ENCODE measurements around the gene JDP2.

Gene JDP2

DNA sequence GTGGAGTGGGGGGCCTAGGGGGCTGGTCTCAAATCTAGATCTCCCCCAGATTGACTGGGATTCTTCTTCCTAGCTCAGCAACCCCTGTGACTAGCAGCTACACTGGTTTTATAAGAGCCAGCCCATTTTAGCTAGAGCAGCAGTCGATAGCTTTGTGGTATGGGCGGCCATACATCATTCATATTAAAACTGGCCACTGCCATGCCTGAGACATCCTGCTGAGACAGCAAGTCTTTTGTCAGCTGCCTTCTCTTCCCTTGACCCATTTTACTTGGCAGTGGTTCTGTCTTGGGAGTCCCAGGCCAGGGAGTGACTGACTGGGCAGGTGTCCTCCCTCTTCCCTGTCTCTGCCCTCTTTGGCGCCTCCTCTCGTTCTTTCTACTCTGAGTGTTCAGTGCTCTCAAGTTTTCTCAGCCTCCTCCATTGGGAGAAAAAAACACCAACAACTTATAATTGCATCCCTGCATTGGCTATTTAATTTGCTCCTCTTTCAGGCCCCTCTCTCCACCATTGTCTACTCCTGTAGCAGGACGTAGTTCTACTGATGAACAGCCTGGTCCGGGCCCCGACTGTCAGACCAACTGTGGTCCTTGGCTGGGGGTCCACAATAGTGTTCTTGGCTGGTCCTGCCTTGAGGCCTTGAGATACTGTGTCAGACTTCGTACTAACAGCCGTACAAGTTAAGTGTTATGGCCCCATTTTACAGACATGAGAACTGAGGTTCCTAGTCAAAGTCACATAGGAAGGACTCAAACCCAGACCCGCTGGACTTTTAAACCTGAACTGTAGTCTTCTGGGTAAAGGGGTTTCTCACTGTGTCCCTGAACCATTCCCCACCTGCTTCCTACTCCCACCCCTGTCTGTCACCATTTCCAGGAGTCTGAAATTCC, 18.3 kb upstream of the JDP2 start:
- DNase-seq (ENCODE audit: low spot score), result no peak

DNA sequence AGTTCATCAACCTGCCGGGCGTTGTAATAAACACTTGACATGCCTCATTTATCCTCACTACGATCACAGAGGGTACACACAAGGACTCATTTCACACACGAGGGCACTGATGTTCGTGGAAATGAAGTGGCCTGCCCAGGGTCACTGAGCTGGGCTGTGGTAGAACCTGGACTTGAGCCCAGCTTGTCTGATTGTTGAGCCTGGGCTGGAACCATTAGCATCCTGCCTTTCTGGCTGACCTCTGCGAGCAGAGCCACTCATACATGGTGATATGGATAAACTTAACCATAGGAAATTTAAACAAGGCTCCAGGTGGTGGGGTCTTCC, 16.6 kb upstream of the JDP2 start:
- no peak for DNase-seq (ENCODE audit: low spot score)

DNA sequence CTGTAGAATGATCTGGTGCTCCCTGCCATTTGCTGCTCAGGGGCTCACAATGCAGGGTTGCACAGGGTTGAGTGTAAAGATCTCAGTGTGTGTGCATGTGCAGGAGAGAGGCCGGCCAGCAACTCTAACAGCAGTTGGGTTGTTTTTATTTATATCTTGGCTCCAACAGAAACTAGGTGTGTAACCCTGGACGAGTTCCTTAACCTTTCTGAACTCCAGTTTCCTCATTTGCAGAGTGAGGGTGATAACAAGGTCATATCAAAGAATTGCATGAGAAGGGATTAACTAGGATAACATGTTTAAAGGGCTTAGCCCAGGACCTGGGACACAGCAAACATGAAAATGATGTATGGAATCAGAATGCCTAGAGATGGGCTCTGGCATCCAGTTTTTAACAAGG, 14.8 kb upstream of the JDP2 start:
- no peak for DNase-seq (ENCODE audit: low spot score)

DNA sequence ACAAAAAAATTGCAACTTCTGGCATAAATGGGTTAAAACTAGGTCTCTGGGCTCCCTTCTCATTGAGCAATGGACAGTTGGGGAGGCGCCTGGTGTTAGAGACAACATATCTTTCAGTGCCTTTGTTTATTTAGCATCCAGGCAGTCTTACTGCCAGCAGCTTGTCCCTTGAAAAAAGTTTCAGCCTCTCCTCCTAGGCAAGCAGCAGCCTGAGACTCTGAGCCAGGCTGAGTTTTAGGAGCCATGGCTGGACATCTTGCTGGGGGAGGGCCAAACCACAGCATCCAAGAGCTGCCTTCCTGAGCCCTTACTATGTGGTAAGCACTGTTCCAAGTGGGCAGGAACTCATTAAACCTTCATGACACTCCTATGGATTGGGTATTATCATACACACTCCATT, 10.1 kb upstream of the JDP2 start:
- no peak for DNase-seq (ENCODE audit: low spot score)

DNA sequence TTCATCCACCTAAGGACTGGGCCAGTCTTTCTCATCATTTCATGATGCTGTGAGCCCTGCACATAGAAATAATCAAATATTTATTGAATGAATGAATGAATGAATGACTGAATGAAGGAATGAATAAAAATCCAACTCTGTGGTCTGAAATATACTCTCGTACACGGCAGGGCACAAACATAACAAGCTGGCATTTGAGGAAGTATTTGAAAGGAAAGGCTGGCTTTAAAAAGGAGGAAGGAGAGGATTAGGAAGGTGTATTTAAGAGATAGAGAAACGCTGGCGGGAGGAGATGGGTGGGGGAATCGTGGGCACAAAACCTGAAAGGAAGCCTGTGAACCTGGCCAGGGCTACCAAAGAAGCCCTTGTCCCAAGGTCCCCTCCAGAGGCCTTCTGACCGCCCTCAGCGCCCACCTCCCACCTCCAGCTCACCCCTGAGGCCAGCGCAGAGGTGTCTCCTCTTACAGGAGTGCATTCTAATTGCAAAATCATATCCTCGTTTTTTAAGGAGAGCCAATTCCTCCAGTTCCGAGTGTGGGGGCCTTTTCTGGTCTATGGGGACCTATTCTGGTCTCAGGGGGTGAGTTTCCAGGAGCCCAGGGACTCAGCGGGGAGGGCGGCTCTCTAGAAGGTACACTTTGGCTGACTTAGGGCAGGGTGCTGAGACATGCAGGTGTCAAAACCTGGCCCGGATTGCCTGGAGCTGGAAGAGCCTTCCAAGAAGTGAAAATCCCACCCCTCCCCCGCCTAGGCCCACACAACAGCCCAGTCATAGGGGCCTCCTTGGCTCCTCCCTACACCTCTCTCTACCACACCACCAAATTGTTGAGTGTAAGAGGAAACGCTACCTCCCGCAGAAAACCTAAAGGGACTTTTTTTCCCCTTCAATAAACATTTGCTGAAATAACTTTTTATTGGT, 8.7 kb upstream of the JDP2 start:
- no peak for DNase-seq (ENCODE audit: low spot score)

DNA sequence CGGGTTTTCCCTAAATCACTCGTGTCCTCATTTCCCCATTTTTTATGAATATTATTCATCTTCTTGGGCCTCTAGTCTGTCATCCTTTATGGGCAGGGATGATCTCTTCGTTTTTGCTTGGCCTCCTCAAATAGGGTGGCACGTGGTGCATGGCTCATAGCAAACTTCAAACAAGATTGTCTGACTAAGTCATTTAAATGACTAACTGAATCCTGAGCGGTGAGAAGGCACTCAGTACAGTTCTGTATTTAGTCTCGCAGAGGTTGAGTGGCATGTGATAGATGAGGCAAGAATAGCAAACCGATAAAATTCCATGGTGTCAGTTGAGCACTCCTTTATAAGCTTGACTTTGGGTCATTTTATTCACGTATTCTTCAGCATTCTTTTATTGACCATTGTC, 5.7 kb upstream of the JDP2 start:
- DNase-seq (ENCODE audit: low spot score), result no peak

DNA sequence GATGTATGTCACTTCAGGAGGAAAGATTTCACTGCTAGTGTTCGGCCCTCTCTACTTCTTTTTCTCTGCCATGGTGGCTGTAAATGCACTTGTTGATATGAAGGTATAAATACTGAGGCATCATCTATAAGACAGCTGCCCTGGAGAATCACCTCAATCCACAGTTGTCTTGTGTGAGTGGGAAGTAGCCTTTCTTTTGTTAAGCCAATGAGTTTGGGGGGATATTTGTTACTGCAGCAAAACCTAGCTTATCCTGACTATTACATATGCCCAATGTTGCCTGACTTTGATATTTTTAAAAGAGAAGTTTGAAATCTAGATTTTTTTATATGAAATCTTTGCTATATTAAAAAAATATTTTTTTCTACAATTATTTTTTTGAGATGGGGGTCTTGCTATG, 3.3 kb upstream of the JDP2 start:
- no peak for DNase-seq (ENCODE audit: low spot score)

DNA sequence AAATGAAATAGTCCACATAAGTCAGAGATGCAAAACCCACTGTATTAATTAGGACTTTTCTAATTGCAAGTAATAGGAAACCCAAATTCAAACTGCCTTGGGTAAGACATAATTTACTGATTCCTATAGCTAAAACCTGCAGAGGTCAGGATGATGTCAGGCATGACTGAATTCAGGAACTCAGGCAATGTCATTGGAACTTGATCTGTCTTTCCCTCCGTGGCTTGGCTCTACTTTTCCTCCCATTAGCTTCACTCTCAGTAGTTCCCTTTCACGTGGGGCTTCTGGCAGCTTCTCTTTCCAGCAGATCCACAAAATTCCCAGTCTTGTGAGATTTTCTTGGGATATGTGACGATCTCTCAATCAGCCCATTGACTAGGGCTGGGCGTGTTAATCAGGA, 2.4 kb upstream of the JDP2 start:
- DNase-seq (ENCODE audit: low spot score), result no peak

DNA sequence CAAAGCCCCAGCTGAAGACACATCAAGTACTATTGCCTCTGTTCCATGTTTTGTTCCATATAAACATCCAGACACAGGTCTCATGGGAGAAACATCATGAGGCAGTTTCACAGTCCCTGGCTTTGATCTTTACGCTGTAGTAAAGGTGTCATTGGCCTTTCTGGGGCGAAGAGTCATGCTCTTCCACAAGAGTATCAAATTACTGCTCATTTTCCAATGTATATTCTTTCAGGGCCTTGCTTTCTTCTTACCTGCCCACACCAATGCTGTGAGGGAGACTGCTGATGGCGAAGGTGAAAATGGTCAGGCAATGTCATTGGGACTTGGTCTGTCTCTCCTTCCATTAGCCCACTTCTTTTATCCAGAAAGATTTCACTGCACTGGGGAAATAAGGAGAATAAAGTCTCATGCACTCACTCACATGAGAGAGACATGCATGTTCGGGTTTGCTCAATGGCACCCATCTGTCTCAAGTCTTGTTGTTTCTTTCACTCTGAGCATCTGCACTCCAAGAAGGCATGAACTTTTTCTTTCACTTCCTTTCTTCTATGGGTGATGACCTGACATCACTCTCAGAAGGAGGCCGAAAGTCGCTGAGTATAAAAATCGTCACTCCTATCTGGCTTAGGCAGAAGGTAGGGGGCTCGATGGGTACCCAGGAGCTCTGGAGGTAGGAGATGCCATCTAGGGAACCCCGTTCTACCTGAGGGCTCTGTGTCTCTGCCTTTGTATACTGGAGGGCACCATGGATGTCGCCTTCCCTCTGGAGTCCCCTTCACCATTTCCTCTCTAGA, 1.3 kb upstream of the JDP2 start:
- DNase-seq (ENCODE audit: low spot score), result no peak

DNA sequence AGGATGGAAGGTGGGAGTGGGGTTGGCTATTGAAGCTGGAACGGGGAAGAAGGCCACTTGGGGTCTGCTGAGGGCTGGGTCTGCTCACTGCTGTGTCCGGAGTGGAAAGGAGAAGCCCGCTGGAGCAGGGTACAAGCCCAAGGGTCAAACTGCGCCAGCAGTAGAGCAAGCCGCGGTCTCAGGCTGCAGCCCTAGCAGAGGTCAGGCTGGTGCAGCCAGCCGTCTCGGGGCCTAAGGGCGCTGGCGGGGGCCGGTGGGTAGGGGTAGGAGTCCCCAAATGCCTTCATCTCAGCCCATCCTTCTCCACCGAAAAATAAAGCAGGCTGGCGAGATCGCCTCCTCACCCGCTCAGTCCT, 718 bp upstream of the JDP2 start:
- no peak for DNase-seq (ENCODE audit: low spot score)

DNA sequence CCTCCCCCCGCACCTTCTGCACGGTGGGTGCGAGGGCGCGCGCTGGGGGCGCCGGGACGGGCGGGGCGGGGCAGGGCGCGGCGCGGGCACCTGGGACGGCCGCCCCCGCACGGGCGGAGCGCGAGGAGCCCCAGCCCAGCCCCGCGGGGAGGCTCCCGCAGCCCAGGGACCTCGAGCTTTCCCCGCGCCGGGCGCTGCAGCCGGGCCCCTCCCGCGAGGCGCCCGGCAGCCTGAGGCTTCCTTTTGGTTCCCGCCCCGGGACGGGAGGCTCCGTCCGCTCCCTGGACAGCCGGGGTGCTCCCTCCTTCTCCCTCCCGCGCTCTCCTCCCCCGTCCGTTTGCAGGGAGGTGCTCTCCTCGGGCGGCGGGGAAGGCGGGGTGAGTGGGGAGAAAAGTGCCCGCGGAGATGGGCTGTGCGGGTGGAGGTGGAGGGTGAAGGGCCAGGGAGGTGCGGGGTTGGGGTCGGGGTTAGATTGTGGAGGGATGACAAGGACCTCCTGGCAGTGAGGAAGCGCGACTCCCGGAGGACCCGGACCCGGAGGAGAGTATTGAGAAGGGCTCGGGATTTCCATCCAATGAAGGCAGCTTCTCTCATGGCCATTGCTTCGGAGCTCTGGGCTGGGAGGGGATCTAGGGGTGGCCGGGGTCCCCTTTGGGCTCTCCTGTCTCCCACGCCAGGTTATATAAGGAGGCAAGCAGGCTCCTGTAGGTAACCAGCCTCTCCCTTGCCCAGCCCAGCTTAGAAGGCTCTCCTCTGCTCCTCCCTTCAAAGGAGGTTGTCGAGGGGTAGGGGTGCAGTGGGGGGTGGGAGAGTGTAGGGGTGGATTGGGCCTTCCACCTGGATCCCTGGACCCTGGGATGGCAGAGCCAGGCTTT, 645 bp downstream of the JDP2 start:
- no peak for DNase-seq (ENCODE audit: low spot score)

DNA sequence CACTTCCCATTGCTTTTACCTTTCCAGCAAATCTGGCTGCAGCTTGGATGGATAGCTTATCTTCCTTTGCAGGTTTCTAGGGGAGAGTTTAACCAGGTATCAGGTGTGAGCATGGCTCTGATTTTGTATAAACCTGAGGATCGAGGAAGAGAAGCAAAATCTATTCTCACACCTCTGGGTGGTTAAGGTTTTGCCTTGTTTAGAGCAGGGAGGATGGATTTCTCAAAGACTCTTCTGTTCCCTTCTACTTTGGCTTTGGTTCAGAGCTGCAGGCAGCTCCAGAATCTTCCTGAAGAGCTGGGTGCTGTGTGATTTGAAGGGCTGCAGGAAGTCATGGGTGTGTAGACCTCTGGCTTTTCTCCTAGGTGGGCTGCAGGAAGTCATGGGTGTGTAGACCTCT, 1.7 kb downstream of the JDP2 start:
- no peak for DNase-seq (ENCODE audit: low spot score)

DNA sequence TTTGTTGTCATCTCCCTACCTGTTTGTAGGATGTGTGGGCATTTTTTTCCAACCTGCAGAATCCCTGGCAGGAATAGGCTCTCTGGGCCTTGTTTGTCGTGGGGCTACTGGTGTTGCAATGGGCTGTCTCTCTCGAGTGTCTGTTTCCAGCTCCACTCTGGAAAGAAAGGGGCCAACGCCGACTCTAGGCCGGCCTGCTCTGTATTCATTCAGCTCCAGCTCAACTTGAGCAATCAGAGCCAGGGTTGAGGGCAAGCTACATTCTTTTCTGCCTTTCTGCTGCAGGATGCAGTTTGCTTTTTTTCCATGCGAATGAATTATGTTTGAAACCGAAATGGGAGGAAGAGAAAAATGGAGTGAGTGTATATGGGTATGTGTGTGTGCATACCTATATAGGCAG, 2.3 kb downstream of the JDP2 start:
- no peak for DNase-seq (ENCODE audit: low spot score)

DNA sequence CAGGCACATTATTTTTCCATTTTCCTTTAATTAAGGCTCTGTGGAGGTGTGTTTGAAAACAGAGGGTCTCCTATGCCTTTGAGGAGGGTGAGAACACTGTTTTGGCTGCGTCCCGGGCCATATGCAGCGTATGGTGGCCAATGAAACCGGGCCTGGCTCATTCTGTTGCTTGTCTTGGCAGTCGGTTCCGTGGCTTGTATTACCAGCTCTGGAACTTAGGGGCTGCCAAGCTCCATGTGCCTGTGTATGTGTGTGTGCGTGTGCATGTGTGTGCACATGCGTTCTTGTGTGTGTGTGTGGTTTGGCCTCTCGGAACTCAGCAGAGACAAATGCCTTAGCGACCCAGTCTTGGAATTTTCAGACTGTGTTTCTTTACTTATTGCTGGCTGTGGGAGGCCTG, 2.7 kb downstream of the JDP2 start:
- DNase-seq (ENCODE audit: low spot score), result no peak

DNA sequence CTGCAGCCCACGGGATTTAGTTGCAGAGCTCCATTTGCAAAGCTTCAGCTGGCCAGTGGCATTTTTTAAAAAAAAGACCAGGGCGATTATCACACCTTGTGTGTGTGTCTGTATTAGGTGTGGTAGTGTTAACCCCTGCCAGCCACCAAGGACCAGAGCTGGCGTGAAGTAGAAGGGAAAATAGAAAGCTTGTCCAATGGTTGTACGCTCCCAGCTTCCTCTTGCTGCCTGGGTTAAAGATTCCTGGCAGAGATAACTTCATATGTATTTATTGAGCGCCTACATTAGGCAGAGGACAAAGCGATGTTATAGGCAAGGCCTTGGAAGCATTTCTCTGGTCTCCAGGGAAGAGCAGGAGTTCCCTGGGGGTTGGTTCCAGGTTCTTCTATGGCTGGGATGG, 3.2 kb downstream of the JDP2 start:
- DNase-seq (ENCODE audit: low spot score), result no peak

DNA sequence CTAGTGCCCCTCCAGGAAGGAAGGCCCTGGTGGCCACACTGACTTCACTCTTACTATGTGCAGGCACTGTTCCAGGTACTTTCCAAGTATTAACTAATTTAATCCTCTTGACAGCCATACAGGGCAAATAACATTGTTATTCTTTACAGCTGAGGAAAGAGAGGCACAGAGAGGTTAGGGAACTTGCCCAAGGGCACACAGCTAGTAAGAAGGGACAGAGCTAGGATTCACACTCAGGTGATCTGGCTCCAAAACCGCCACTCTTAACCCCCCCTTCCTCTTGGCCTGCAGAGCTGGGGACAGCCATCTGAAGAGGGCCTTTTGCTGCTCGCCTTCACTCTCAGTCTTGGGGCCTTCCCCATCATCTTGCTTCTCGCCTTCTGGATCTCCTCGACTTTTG, 4.0 kb downstream of the JDP2 start:
- DNase-seq (ENCODE audit: low spot score), result no peak

DNA sequence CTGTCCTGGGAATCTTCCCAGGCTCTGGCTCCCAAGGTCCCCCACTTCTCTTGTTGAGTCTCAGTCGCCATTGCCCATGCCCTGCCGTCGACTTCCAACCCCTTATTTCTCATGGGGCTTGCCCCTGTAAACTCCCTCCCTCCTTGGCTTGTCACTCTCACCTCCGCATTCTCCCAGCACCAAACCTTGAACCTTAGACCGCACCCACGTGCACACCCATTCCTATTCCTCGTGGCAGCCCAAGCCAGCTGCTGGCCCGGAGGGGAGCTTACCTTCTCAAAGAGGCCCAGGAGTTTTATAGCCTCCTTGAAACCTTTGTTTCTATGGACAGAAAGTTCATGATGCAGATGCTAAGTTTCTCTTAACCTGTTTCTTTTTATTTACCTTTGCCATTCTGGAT, 4.6 kb downstream of the JDP2 start:
- no peak for DNase-seq (ENCODE audit: low spot score)

DNA sequence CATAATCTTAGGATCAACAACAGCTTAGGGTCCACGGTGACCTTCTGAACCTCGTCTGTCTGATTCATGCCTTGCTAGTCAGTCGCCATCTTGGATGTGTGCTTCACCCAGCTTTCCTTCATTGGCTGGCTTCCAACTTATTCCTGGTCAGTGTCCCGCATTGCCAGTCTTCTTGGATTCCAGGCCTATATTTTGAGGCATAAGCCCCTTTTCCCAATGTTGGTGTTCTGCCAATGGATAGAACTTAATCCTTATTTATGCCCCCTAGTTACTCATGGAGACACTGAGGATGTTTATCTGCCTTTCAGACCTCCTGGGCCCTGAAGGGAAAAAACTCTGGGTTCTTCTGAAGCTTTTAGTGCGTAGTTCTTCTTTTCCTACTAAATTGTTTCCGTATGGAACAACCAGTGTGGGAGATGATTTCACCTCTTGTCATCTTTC, 5.8 kb downstream of the JDP2 start:
- DNase-seq (ENCODE audit: low spot score), result no peak

DNA sequence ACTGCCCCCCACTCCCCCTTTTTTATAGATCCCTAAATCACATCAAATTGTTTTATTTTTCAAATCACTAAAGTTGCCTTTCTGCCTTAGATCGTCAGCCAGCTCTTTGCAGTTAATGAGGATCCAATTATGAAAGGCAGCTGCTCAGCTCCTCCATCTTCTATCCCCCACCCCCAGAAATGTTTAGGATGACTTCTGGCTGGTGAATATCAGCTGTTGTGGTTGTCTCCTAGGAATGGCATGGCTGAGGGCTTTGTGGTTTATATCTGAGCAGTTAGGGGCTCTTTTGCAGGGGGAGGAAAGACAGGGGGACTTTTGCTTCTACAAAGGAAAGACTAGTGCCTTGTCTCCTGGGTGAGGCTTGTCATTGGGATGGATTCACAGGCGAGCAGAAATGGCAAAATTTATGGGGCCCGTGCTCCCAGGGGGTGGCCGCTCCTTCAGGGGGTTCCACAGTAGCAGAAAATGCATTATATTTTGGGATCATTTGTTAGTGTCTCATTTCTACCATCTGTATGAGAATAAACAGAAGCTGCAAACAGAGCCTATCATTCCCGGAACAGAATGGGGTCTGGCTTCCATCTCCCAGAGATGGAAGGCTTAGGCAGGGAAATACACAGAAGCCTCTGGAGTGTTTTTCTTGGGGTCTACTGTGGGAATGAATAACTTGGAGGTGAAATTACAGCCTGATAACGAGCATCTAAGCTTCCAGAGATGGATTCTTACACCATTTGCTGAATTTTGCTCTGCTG, 6.5 kb downstream of the JDP2 start:
- DNase-seq (ENCODE audit: low spot score), result no peak

DNA sequence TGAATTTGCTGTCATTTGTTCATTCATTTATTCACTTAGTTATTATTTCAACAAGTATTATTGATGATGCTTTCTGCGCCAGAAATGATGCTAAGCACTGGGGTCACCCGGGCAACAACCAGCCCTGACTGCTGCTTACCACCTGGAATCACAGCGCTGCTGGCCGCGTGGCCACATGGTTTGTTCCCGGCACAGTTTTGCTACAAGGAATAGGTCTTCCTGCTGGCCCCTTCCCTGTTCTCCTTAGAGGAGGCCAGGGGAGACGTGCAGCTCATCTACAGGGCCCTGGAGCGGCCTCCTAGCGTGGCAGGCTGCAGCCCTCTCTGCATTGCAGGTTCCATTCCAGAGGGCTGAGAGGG, 7.0 kb downstream of the JDP2 start:
- no peak for DNase-seq (ENCODE audit: low spot score)

DNA sequence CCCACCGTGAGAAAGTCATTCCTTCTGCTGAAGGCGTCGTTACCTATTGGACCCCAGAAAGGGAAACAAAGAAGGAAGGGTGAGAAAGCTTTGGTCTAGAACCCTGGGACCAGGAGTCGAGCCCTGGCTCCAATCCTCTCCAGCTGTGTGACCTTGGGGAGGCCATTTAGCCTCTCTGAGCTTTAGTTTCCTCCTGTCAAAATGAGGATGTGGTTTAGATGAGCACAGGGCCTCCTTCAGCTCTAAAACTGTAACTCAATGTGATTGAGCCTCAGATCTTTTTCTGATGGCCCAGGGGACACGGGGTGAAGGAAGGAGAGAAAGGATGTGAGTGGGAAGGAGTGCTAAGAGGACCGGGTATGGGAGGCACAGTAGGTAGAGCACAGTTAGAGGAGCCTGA, 7.7 kb downstream of the JDP2 start:
- DNase-seq (ENCODE audit: low spot score), result no peak

All from CD4-positive, alpha-beta T cell treated with Interleukin-6 at 100 ng/mL for 8 hours (primary cell).